ENCODE measurements around the gene TRAPPC14. TPM values are rescaled to one million over a fixed set of nuclear protein-coding genes. Genes with fewer than 3 reads are reported as not detected.

The TRAPPC14 gene
- total and polyA plus RNA-seq, 9 of the 15 experiments (the other 6 are each of a cell fraction or from before 2014, with no cell fraction given): 0.42 to 45.9 (median 18.2) TPM

GRCh38 chr7:100119072-100119969, 39.2 kb downstream of the TRAPPC14 start, which contains the start of the genes CNPY4 and TAF6 (continued):
- TF ChIP-seq MLLT1 (IDR thresholded peaks at IDR 0.05): peak in 1 of 2 experiments; percentile 54; a peak in 2 of 4 replicates
- no peak for TF ChIP-seq ZNF384 (IDR thresholded peaks at IDR 0.05; ENCODE audit: low read depth, low read length)
- TF ChIP-seq SOX6 (IDR thresholded peaks at IDR 0.05): no peak
- no peak for TF ChIP-seq TFAM (CRISPR knock-in tag; conservative IDR thresholded peaks at IDR 0.05)

- Histone ChIP-seq H3K4me2 (ENCODE audit: insufficient read depth, low read length) (peak overlapping the region; percentile 99), H3K4me1 (replicated peaks in 1 of 2; ENCODE audit: control insufficient read depth in 2 of 2, insufficient read depth in 2 of 2, low read length in 2 of 2) (peaks cover 19 to 34% of the 10 kb centered on the region in 2 experiments; a peak in 4 of 5 replicates), H3K4me3 (peak overlapping the region; percentile 72), H3K9me3 (replicated peaks; ENCODE audit: control insufficient read depth, insufficient read depth, low read depth, low read length) (no peaks in the 10 kb centered on the region), H4K20me1 (replicated peaks; ENCODE audit: control insufficient read depth, insufficient read depth, low read length) (0 out of 2 replicates have a peak, but pooled peaks cover 4% of the 10 kb centered on the region), H3K27ac (ENCODE audit: extremely low read depth, low read depth, low read length) (peak overlapping the region; percentile 88), H3K79me2 (ENCODE audit: control insufficient read depth, insufficient read depth, low read length) (peaks cover 17% of the 10 kb centered on the region), H3K36me3 (ENCODE audit: control insufficient read depth, insufficient read depth, low read length) (peaks cover 10% of the 10 kb centered on the region; the same call in 1 of the 3 replicates), H3K9me1 (ENCODE audit: control insufficient read depth, insufficient read depth, low read length) (no peaks in the 10 kb centered on the region), H3K9ac (ENCODE audit: insufficient read depth in 1 of 2, low read depth in 2 of 2, low read length in 2 of 2) (peak overlapping the region; percentile 86 to 88), H2AFZ (ENCODE audit: low read depth, low read length) (peak overlapping the region; percentile 95), H3K27me3 (ENCODE audit: control insufficient read depth in 2 of 2, insufficient read depth in 2 of 2, low read length in 2 of 2) (no peaks in the 10 kb centered on the region)
- WGBS (ENCODE audit: insufficient coverage, low coverage, missing lambda C conversion rate): 8% methylated on average over 18 of the region's 18 CpGs
- intact Hi-C loops (cut with micrococcal nuclease): loop anchor here (1.0 to 2.0 kb wide), 2 partner anchors 18 to 36 kb away; partner anchors contain the start of genes AP4M1 and MCM7
- FAIRE-seq (no peak), ATAC-seq (no peak; the same call in 2 of the 3 replicates), DNase-seq (ENCODE audit: extremely low read depth in 1 of 4, low spot score in 3 of 4) (peak in 1 of 4 experiments; percentile 35)
- ChIA-PET POLR2A (no interaction called here), CTCF (ENCODE audit: low intra/inter-chr PET ratio) (no interaction called here)
- TSS peak; percentile 62 for BruUV-seq (replicated peaks)
- in situ Hi-C loops (cut with MboI): loop anchor here (10.0 kb wide), 1 partner anchor 1716 kb away; no protein-coding TSS in a partner anchor
- TF ChIP-seq TEAD1 (CRISPR knock-in tag; IDR thresholded peaks at IDR 0.05) (0 out of 4 replicates have a peak, but pooled peaks of 1 of the 2 experiments have one; percentile 9), ZNF239 (CRISPR knock-in tag; IDR thresholded peaks at IDR 0.05) (no peak), THRAP3 (IDR thresholded peaks at IDR 0.05; ENCODE audit: borderline replicate concordance) (no peak), MAFG (tag; conservative IDR thresholded peaks at IDR 0.05) (no peak), NBN (IDR thresholded peaks at IDR 0.05; ENCODE audit: low read depth) (0 out of 2 replicates have a peak, but pooled peaks have one; percentile 16), HNRNPLL (IDR thresholded peaks at IDR 0.05; ENCODE audit: low read depth, low read length, poor library complexity, severe bottlenecking) (no peak), ZNF586 (CRISPR knock-in tag; conservative IDR thresholded peaks at IDR 0.05) (no peak), ZNF12 (CRISPR knock-in tag; IDR thresholded peaks at IDR 0.05) (0 out of 2 replicates have a peak, but pooled peaks have one; percentile 28)
- TF ChIP-seq, protein P1, sequence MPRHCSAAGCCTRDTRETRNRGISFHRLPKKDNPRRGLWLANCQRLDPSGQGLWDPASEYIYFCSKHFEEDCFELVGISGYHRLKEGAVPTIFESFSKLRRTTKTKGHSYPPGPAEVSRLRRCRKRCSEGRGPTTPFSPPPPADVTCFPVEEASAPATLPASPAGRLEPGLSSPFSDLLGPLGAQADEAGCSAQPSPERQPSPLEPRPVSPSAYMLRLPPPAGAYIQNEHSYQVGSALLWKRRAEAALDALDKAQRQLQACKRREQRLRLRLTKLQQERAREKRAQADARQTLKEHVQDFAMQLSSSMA (CRISPR knock-in tag; IDR thresholded peaks at IDR 0.05): peak; percentile 20; the same call in 1 of the 2 replicates
- TF ChIP-seq, protein P2, sequence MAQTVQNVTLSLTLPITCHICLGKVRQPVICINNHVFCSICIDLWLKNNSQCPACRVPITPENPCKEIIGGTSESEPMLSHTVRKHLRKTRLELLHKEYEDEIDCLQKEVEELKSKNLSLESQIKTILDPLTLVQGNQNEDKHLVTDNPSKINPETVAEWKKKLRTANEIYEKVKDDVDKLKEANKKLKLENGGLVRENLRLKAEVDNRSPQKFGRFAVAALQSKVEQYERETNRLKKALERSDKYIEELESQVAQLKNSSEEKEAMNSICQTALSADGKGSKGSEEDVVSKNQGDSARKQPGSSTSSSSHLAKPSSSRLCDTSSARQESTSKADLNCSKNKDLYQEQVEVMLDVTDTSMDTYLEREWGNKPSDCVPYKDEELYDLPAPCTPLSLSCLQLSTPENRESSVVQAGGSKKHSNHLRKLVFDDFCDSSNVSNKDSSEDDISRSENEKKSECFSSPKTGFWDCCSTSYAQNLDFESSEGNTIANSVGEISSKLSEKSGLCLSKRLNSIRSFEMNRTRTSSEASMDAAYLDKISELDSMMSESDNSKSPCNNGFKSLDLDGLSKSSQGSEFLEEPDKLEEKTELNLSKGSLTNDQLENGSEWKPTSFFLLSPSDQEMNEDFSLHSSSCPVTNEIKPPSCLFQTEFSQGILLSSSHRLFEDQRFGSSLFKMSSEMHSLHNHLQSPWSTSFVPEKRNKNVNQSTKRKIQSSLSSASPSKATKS (CRISPR knock-in tag; IDR thresholded peaks at IDR 0.05): no peak
These were observed 40.0 kb downstream of the TRAPPC14 start for GRCh38 chr7:100118388-100119071.
